SKM-1 treated with dmso at 0.1 percent for 144 hours (cell line): ENCODE data around the gene EHBP1.

Source experiments
- DNase-seq: peaks from one replicate; lab custom pipeline; 2025; ENCODE audit not compliant: unreplicated experiment; lab: John Stamatoyannopoulos, UW

EHBP1 gene

DNA sequence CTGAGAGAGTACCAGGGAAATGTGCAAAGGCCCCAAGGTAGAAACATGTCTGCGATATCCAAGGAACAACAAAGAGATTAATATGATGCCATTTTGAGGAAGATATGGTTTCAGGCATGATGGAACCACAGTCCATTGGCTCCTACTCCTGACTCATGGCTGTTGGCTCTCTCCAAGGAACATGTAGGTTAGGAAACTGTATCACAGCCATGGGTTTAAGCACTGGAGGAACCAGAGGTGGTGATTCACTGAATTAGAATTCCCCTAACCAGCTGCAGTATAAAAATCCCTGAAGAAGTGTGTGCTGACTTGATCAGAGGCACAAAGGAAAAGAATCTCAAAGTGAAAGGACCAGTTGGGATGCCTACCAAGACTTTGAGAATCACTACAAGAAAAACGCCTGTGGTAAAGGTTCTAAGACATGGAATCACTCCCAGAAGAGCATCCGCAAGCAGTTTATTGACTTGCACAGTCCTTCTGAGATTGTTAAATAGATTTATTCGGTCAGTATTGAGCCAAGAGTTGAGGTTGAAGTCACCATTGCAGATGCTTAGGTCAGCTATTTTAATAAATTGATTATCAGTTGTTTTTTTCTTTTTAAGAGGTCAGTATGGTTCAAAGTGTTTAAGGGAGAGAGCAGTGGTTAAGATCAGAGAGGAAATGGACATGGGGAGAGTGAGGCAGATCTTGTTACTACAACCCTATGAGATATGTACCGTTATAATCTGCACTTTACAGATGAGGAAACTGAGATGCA lies 234.4 kb downstream of the EHBP1 start:
- DNase-seq, result no peak

DNA sequence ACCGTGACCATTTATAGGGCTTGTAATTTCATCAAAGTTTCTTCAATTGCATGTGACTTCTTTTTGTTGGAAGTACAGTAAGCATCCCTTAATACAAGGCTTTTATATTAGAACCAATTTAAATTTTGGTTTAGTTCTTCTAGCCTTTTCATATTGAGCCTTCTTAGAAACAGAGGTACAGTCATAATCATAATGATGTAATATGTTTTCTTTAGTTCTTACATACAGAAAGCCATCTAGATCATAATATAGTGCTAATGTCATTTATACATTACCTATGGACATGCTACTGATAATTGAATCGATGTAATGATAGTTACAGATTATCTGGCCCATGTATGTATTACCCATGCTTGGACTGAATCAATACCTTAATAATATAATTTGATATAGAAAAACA lies 235.2 kb downstream of the EHBP1 start:
- DNase-seq, result no peak

DNA sequence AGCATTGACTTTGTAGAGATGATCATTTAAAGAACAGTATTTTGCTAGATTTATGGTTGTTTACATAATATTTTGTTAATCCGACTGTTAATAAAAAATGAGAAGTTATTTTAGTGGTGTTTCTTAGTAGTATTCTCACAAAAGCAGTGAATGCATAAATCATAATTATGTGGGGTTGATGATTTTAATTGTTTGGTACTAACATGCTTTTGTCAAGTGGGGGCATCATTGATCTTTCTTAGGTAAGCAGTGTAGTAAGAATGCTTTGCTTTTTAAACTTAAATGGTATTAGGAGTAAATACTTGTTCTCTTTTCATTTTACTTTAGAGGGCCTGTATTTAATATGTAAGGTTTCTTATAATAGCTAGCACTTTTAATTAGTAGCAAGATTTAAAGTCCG lies 235.9 kb downstream of the EHBP1 start:
- no peak for DNase-seq

DNA sequence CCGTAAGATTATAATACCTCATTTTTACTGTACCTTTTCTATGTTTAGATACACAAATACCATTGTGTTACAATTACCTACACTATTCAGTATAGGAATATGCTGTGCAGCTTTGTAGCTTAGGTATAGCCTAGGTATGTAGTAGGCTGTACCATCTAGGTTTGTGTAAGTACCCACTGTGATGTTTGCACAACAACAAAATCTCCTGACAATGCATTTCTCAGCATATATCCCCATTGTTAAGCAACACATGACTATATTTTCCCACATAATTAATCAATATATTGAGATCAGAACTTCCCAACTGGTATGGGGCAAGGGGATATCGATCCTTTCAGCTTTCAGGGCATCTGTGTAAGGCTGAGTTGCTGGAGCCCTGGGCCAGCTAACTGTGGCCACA lies 238.8 kb downstream of the EHBP1 start:
- DNase-seq, result no peak

DNA sequence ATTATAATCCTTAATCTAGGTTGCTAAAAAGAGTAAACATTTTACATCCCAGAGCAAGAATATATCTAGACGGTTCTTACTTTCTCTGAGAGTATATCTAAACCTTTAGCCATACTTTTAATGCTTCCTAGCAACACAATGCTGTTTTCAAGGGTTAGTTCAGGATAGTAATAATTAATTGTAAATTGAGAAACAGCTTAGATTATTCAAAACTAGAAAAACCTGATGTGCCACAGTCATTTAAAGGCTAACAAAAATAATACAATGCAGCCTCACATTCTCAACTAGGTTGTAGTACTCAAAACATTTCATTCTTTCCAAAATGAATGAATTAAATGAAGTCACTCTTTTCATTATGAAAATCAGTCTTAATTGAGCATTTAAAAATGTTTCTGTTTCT lies 241.9 kb downstream of the EHBP1 start:
- no peak for DNase-seq

DNA sequence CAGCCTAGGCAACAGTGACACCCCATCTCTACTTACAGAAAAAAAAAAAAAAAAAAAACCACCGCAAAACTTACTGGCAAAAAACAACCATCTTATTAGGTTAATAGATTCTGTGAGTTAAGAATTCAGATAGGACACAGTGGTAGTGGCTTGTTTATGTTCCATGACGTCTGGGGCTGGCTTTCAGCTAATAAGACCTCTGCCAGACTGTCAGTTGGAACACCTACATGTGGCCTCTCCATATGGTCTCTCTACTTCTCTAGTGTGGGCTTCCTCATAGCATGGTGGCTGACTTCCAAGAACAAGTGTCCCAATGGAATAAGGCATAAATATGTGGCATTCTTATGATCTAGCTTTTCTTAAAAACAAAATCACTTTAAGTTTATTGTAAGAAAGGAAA lies 251.1 kb downstream of the EHBP1 start:
- DNase-seq, result no peak

DNA sequence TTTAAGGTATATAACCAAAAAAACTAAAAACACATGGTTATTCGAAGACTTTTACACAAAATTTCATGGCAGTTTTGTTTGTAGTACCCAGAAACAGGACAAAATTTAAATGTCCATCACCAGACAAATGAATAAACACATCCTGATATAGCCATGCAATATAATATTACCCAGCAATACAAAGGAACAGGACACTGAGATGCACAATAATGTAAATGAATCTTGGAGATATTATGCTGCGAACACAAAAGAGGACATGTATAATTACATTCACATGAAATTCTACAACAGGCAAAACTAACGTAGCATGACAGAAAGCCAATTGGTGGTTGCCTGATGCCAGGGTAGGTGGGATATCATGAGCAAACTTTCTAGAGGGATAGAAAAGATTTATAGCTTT lies 252.7 kb downstream of the EHBP1 start:
- DNase-seq, result no peak

DNA sequence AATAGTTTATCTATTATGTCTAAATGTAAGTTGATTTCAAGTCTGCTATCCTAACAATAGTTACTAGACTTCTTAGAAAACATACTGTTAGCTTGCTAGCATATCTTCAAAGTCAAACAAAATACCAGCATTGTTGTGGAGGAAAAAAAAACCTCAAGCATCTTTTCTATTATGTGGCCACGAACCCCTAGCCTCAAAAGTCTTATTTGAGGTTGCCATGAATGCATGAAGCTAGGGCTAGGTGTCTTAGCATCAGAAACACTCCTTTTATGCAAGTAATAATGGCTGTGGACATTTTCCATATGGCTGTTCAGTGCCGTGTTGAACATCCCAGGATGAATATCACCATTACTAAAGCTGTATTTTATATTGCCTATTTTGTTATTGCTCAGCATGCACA lies 258.5 kb downstream of the EHBP1 start:
- no peak for DNase-seq

DNA sequence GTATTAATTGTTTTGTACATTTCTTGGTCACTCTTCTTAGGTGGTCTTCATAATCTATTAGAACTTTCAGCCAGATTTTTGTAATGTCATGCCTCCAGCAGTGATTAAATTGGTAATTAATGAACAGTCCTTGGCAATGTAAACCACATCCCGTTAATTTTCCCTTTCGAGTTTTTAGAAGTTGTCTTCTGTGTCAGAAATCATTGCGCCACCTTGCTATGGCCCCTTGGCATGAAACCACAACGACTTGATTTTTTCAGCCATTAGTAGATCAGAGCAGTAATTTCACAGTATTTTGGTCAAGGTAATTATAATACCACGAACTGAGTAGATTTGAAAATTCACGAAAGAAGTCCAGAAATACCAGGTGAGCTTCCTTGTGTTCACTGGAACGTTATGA lies 259.2 kb downstream of the EHBP1 start:
- DNase-seq, result no peak

DNA sequence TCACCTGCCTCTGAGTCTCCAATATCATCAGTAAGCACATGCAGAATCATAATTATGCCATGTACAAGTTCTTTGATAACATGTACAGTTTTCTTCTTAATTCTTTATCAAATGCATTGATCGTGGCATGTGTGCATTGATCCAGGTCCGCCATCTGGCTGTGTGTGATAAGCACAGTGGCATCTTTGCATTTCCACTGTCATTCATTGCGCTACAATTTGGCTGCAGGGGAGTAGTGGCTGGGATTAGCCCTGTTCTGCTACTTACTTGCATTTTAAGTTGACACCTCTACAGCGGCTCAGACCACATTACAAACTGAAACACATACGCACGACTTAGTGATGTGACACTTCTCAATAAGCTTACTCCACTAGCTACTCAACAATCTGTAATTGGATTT lies 261.5 kb downstream of the EHBP1 start:
- no peak for DNase-seq

DNA sequence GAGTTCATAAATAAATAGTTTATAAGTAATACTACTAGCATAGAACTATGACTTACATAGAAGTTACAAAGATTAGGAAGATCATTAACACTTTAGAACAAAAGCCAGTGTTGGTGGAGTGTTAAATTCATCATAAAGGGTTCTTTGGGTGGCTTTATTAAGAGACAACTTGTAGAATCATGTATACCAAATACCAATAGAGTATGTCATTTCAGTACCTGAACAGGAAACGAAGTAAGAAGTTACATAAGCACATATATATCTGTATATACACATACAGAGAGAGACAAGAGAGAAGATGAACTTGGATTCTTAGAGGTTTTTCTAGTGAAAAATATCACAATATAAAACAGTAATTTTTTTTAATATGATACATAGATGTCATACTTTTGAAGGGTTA lies 262.7 kb downstream of the EHBP1 start:
- no peak for DNase-seq

DNA sequence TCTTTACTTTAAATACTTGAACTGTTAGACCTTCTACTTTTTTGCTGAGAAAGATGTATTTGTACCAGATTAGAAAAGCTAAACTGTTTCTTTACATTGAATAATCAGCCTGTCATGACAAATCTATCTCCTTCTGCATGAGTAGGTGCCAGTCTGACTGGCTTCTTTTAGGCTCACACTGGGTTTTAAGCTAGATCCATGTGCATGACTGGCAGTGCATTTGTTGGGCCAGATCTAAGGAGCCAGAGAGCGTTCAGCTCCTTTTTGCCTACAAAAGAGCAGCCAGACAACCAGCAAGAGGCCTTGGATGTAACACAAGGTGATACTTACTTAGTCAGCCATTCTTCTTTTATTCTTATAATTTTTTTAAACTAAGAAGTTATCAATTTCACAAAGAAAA lies 263.2 kb downstream of the EHBP1 start:
- DNase-seq, result no peak

DNA sequence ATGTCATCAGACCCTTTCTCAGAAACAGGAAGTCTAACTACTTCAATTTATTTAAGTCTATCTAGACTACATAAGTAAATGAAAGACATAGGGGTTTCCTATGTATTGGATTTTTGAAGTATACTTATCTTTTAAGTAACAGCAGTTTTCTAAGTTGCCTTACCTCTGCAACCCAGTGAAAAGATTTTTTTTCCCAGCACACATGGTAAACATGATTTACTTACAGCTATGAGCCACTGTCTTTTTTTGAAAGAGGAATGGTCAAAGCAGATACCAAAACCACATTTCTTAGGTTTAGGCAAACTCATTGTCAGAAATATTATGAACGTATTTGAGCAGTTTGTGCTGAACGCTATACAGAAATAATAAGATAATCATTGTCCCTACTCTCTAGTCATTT lies 266.4 kb downstream of the EHBP1 start:
- no peak for DNase-seq

DNA sequence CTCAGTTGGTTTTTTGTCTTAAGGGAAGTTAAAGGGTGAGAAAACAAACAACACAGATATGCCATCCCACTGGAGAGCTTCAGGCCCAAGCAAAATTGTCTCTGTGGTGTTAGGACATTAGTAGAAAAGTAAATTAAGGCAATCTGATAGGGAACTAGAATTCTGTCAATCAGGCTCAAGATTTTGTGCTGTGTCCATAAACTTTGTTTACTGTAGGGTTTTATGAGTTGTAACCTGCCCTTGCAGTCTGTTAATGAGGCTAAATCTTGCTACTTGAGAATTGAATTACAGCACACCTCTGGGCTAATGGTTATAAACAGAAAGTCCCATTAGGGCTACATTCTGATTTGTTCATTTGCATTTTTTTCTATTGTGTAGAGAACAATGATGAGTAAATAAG lies 267.1 kb downstream of the EHBP1 start:
- no peak for DNase-seq

DNA sequence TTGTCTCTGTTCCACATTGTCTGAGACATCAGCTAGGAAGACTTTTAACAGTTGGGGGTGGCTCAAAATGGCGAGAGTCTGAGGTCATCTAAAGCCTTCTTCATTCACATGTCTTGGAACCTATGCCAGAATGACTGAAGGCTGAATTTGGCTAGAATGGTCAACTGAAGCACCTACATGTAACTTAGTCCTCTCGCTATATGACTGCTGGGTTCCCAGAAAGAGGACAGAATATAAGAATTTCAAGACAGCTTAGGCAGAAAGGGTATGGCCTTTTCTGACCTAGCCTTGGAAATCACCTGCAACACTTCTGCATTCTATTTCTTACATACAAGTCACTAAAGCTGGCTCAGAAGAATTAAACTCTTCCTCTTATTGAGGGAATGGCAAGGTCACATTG lies 269.5 kb downstream of the EHBP1 start:
- no peak for DNase-seq

DNA sequence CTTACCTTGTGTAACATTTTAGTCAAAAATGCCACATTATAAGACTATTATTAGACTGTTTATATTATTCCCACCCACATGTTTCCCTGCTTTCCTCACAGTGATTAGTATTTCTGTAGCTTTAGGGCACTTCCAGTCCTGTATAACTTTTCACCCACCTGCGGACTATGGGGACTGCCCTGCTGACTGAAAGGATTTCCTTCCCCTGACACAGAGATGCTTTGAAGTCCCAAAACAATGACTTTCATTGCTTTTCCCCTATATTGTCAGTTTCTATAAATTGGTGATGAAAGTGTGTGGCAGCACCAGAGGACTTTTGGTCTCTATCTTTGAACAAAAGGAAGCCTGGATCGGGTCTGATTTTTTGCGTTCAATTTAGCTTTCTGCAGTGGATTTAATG lies 286.1 kb downstream of the EHBP1 start:
- DNase-seq, result no peak

DNA sequence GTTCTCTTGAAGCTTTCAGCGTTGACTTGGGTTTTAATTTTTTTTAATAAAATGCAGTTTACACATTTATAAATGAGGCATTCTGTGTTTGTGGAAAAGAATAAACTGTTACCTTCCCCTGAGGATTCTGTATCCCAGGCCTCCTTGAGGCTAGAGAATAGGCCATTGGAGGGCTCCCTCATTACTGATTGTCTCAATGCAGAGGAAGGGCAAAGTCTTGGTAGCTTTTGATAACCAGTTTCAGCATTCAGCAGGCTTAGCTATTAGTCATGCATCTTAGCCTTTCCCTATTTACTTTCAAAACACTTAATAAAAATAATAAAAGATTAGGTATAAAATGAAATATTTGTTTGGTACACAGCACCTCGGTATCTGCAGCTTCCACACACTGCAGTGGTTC lies 287.0 kb downstream of the EHBP1 start:
- DNase-seq, result no peak

DNA sequence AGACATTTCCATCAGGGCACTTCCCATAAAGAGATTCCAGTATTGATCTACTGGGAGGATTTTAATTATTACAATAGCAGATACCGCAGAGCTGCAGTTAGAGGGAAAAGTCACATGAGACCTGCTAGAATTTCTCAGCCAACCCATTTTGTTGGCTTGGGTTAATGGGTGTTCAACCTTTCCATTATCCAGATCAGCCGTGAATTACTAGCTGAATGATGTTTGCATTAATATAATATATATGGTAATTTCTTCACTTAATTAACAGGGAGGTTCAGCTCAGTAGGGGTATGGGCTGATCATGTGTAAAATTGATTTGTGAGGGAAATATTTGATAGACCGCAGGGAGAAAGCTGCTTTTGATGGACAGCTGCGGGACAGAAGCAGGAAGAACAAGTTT lies 288.7 kb downstream of the EHBP1 start:
- DNase-seq, result no peak

DNA sequence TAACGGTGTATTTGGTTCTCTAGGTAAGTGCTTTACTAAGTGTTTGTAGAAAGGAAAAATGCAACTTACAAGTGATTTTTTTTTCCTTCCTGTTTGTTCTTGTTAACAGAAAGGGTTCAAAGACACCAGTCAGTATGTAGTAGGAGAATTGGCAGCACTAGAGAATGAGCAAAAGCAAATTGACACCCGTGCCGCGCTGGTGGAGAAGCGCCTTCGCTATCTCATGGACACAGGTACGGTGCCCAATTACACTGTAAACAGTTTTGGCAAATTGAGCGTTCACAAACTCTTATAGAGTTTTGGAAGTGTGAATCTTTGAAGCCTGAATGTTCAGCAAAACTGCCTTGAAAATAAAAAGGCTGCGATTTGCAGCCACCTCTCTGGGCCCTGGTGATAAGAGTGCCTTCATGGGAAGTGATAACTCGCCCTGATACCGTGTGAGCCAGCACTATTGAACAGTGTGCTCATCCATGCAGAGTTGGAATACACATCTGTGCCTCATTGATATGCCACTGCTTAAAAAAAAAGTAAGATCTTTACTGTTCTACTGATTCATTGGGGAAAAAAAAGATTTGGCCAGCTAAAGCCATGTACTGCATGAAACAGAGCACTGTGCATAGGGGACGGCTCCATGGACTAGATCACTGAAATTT lies 291.1 kb downstream of the EHBP1 start:
- DNase-seq, result no peak

DNA sequence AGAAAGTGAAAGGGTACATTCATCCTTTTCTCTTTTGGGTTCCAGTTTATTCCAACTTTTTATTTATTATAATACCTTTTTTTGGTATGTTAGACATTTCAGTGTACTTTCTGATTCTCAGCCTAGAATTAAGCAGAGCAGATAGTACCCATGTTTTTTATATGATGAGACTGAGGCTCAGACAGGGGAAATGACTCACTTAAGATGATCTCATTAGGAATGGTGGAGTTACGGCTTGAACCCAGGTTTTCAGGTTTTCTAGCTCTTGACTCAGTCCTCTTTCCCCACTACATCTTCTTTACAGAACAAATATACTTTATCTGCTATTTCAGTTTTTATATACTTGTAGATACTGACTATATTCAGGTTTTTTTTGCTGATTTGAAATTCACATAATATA lies 293.4 kb downstream of the EHBP1 start:
- DNase-seq, result no peak

DNA sequence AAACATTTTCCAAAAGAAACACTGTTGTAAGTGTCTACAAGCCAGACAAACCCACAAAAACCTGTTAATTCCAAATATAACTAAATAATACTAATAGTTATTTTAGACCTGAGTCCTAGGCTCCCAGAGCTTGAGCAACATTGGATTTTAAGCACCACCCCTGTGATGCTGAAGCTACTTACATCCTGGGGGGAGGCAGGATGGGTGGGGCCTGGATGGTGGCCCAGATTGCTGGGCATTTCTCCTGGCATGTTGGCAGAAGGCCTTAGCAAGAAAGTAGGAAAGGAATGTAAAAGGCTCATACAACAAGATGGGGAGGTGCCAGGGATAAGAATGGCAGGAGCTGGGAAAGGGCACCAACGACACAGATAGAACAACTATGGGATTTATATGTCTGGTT lies 294.4 kb downstream of the EHBP1 start:
- DNase-seq, result no peak

DNA sequence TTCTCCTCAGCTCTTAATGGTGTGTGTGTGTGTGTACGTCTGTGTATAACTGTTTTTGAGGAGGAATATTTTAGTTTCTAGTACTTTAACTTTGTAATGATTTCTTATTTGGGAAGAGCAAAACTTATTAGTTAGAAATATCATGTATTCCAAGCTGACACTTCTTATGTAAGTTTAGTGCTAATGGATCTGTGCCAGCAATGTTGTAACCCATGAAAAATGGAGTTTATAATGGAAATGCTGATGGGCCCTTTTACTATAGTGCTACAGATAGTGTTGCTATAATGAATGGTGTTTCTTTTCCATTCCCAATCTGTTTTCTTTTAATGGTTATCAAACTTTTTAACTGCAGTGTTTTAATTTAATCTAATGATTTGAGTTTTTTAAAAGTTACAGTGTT lies 295.3 kb downstream of the EHBP1 start:
- DNase-seq, result no peak

DNA sequence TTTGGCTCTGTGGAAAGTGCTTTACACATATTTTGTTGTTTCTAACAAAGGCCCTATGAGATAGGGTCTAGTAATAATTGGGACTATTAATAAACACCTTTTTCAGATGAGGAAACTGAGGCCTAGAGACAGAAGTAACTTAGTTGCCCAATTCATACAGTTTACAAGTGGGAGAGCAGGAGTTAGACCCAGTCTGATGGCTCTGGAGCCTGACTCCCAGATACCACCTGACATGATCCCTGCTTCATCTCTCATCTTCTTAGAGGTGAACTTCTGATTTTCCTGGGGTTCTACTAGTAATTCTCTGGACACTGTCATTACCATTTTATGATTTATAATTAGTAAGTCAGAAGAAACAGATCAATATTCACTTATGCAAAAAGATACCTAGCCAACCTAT lies 296.1 kb downstream of the EHBP1 start:
- no peak for DNase-seq
